SHP77 (cell line): ENCODE data around the gene HOATZ.

Experiments used
- DNase-seq, 2 experiments: peaks; one replicate each; lab custom pipeline; 2025; lab: John Stamatoyannopoulos, UW

The HOATZ gene

GRCh38 chr11:111514216-111515031 lies at the start of gene HOATZ:
Gene HOATZ (plus strand): TSS chr11:111514778. CDS start chr11:111514785, 7 bp downstream.
- no peak for DNase-seq

- DNase-seq, result no peak
Measured at GRCh38 chr11:111465400-111465799, 49.2 kb upstream of the HOATZ start.

GRCh38 chr11:111466615-111467014 lies 48.0 kb upstream of the HOATZ start:
- no peak for DNase-seq

GRCh38 chr11:111469200-111469599 lies 45.4 kb upstream of the HOATZ start:
- no peak for DNase-seq

GRCh38 chr11:111472228-111472627 lies 42.4 kb upstream of the HOATZ start:
- no peak for DNase-seq

DNA sequence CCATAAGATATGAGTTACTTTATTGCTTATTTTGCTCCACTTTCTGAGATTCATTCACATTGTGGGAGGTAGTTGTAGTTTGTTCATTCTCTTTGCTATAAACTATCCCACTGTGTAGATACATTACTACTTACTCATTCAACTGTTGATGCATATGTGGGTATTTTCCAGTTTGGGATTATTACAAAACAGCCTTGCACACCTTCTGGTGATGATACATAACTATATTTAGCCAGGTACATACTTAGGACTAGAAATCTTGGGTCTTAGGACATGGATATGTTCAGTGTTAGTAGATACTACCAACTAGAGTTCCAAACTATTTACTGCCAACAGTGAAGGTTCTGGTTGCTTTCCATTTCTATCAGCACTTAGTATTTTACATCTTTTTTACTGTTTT lies 40.1 kb upstream of the HOATZ start:
- no peak for DNase-seq

- no peak for DNase-seq
Measured at GRCh38 chr11:111476366-111476765, 38.2 kb upstream of the HOATZ start.

DNA sequence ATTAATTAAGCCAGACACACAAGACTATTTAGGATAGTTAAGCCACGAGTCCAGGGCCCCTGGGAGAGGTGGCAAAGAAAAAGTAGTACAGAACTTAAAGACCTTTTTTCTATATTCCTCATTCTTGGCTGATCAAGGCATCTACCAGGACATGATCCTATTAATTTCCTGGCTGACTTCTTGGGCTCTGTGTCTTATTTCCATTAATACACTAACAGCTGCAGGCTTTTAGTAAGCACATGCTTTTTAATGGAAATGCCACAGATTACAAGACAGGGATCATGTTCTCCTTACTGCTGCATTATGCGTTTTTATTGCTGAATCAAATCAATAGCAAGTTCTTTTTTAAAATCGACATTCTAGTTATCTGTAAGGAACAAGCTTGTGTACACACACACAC lies 37.6 kb upstream of the HOATZ start:
- no peak for DNase-seq

GRCh38 chr11:111477898-111478297 lies 36.7 kb upstream of the HOATZ start:
- DNase-seq, result no peak

- DNase-seq, result no peak
Measured at GRCh38 chr11:111479666-111480065, 34.9 kb upstream of the HOATZ start.

- no peak for DNase-seq
Measured at GRCh38 chr11:111483431-111483830, 31.1 kb upstream of the HOATZ start.

DNA sequence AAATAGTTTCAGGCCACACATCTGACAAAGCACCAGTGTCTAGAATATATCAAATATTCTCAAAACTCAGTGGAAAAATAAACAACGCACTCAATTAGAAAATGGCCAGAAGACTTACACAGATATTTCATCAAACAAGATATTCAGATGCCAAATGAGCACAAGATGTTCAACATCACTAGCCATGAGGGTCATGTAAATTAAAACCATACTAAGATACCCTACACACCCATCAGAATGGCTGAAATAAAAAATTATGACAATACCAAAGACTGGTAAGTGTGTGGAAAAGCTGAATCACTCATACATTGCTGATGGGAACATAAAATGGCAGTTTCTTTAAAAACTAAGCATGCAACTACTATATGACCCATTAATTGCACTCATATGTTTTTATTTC lies 24.1 kb upstream of the HOATZ start:
- no peak for DNase-seq

DNA sequence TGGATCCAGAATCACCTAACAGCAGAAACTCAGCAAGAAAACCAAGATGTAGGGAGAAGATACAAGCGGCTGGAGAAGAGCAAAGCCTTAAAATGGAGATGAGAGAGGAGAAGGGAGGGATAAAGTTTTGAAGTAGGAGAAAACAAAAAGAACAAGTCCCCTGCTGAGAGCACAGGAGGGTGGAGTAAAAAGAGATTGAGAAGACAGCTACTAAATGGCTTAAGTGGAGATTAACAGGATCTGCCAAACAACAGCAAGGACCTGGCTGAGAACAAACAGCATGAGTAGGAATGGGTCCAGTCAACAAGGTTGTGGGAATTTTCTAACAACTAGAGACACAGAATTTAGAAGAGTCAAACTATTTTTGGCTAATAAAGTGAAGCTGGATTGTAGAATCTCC lies 20.5 kb upstream of the HOATZ start:
- no peak for DNase-seq

- no peak for DNase-seq
Measured at GRCh38 chr11:111499483-111499882, 15.1 kb upstream of the HOATZ start.

DNA sequence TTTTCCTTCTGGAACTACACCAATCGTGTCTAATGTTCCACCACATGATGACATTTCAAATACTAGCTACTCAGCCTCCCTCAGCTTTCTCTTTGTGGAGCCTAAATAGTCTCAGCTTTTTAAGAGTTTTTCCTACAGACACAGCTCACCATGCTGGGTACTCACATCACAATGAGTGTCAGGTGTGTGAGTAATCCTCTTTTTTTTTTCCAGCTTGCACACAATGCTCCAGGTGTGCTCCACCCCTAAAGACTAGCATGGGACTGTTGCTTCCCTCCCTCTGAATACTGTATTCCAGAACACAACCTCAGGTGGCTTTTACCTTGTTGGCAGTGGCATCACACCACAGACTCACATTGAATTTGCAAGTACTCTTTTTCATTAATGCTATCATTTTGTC lies 14.1 kb upstream of the HOATZ start:
- no peak for DNase-seq

- no peak for DNase-seq
Measured at GRCh38 chr11:111502611-111503010, 12.0 kb upstream of the HOATZ start.

DNA sequence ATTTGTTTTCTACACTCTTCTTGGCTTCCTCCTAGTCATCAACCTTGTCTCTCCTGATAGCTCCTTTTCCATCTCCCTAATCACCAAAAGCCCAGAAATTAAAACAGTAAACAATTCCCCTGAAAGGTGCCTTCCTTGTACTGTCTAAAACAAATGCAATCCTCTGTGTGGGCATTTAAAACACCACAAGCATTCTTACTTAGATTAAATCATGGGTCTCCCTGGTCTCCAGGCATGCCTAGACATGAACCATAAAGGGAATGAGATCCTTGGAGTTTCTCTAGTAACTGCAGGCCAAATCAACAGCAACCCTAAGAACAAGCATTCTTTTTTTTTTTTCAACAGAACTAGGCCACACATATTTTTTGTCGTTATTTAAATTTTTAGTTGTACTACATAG lies 4.3 kb upstream of the HOATZ start:
- DNase-seq, result no peak

GRCh38 chr11:111512296-111513239 lies 2.0 kb upstream of the HOATZ start, which contains the start of gene BTG4:
Gene BTG4 (minus strand): TSS chr11:111512386. CDS start chr11:111498776, 13,610 bp downstream.
- no peak for DNase-seq

GRCh38 chr11:111513240-111513605 lies 1.4 kb upstream of the HOATZ start:
- no peak for DNase-seq

GRCh38 chr11:111515591-111515990 lies 1.0 kb downstream of the HOATZ start:
- DNase-seq, result no peak

GRCh38 chr11:111518668-111519067 lies 4.1 kb downstream of the HOATZ start:
- DNase-seq, result no peak

DNA sequence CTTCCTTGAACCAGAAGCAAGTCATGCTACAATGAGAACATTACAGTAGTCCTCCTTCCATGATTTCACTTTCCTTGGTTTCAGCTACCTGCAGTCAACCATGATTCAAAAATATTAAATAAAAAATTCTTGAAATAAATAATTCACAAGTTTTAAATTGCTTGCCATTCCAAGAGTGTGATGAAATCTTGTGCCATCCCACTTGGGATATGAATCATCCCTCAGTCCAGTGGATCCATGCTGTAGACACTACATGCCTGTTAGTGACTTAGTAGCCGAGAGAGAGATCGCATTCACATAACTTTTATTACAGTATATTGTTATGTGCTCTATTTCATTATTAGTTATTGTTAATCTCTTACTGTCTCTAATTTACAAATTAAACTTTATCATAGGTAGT lies 6.0 kb downstream of the HOATZ start:
- no peak for DNase-seq

GRCh38 chr11:111521135-111521534 lies 6.6 kb downstream of the HOATZ start:
- DNase-seq, result no peak
